PFSK-1 (cell line): ENCODE data around the gene RTL9.

Experiments
- POLR2AphosphoS5 ChIP-seq: IDR thresholded peaks from 2 replicates; pipeline ENCODE4 v1.6.1; 2012; ENCODE audit warnings: low read depth, mild to moderate bottlenecking, control low read depth, low read length, moderate library complexity
- REST ChIP-seq, 2 experiments: IDR thresholded peaks; 2 replicates each; pipeline versions ENCODE4 v1.6.1 to v1.8.0; 2011 to 2012; ENCODE audit warnings: low read depth in 2 of 2, low read length in 2 of 2, control low read depth in 1 of 2, inconsistent platforms in 1 of 2, mild to moderate bottlenecking in 1 of 2, moderate library complexity in 1 of 2; ENCODE audit not compliant: insufficient read depth in 1 of 2
- SIN3A ChIP-seq: IDR thresholded peaks from 2 replicates; pipeline ENCODE4 v1.6.1; 2012; ENCODE audit warnings: mild to moderate bottlenecking, low read length, moderate library complexity, borderline replicate concordance; ENCODE audit not compliant: insufficient read depth

GRCh38 chrX:110316351-110317060, 42.1 kb upstream of the RTL9 start:
- TF ChIP-seq SIN3A (no peak), POLR2AphosphoS5 (no peak), REST (IDR thresholded peaks at IDR 0.05; ENCODE audit: insufficient read depth in 1 of 2, low read depth in 2 of 2, low read length in 2 of 2) (no peak)
